Loucy (cell line): ENCODE measurements around the gene BACH2.

ENCODE experiments used
- H2AFZ ChIP-seq: fragments of 200-600 bp; sonication (generic); 2 replicates; pipeline ENCODE4 v1.6.0; 2016; ENCODE audit warnings: antibody characterized with exemption, mild to moderate bottlenecking, low read length, moderate library complexity
- H3F3A ChIP-seq: fragments of 200-600 bp; 2 replicates; pipeline ENCODE4 v1.6.0; 2016; ENCODE audit warnings: antibody characterized with exemption, low read depth, mild to moderate bottlenecking
- H3K27me3 ChIP-seq: fragments of 200-600 bp; sonication (generic); 2 replicates; pipeline ENCODE4 v1.6.1; 2014; ENCODE audit warnings: low read length, mild to moderate bottlenecking; ENCODE audit not compliant: insufficient read depth, poor library complexity, severe bottlenecking
- H3K36me3 ChIP-seq: fragments of 200-600 bp; sonication (generic); 2 replicates; pipeline ENCODE4 v1.6.1; 2016; ENCODE audit warnings: low read length; ENCODE audit not compliant: insufficient read depth
- H3K4me1 ChIP-seq: fragments of 200-600 bp; sonication (generic); 2 replicates; pipeline ENCODE4 v1.5.1; 2014; ENCODE audit warnings: low read length, mild to moderate bottlenecking; ENCODE audit not compliant: insufficient read depth, poor library complexity, severe bottlenecking
- H3K4me2 ChIP-seq: fragments of 200-600 bp; sonication (generic); 2 replicates; pipeline ENCODE4 v1.6.0; 2014; ENCODE audit warnings: antibody characterized with exemption, low read length, low read depth, mild to moderate bottlenecking; ENCODE audit not compliant: poor library complexity, severe bottlenecking
- H3K4me3 ChIP-seq: fragments of 200-600 bp; sonication (generic); 2 replicates; pipeline ENCODE4 v1.5.1; 2014; ENCODE audit warnings: low read length, mild to moderate bottlenecking, mixed read lengths; ENCODE audit not compliant: poor library complexity, severe bottlenecking
- H3K79me2 ChIP-seq: fragments of 200-600 bp; sonication (generic); 2 replicates; pipeline ENCODE4 v1.6.1; 2014; ENCODE audit warnings: low read length; ENCODE audit not compliant: insufficient read depth
- H3K9ac ChIP-seq: fragments of 200-600 bp; sonication (generic); 2 replicates; pipeline ENCODE4 v1.6.0; 2014; ENCODE audit warnings: mild to moderate bottlenecking, low read depth, low read length, moderate library complexity; ENCODE audit not compliant: poor library complexity, severe bottlenecking
- H3K9me2 ChIP-seq: fragments of 200-600 bp; sonication (generic); replicated peaks from 2 replicates; pipeline ENCODE4 v1.6.1; 2016; ENCODE audit warnings: low read depth, low read length, mixed read lengths
- H3K9me3 ChIP-seq: fragments of 200-600 bp; sonication (generic); 2 replicates; pipeline ENCODE4 v1.6.1; 2014; ENCODE audit warnings: mild to moderate bottlenecking, antibody characterized with exemption, low read length, low read depth; ENCODE audit not compliant: insufficient read depth
- H4K20me1 ChIP-seq: fragments of 200-600 bp; sonication (generic); 2 replicates; pipeline ENCODE4 v1.6.0; 2014; ENCODE audit warnings: antibody characterized with exemption, low read length, mild to moderate bottlenecking; ENCODE audit not compliant: insufficient read depth, poor library complexity, severe bottlenecking
- CTCF ChIP-seq: fragments of 200-600 bp; sonication (generic); conservative IDR thresholded peaks from 2 replicates; pipeline ENCODE4 v1.5.1; 2014; ENCODE audit warnings: mild to moderate bottlenecking, antibody characterized with exemption, low read length
- EZH2phosphoT487 ChIP-seq: fragments of 200-600 bp; IDR thresholded peaks from 2 replicates; pipeline ENCODE4 v1.6.1; 2018; ENCODE audit warnings: antibody characterized with exemption, mild to moderate bottlenecking, moderate library complexity, borderline replicate concordance

The BACH2 gene

GRCh38 chr6:89999945-90000825, 296.5 kb downstream of the BACH2 start:
- Histone ChIP-seq H3K9ac (no peak overlapping the region), H3K4me1 (no peaks in the 10 kb centered on the region), H3F3A (no peaks in the 10 kb centered on the region), H3K9me3 (no peaks in the 10 kb centered on the region), H3K4me3 (no peak overlapping the region), H3K9me2 (no peaks in the 10 kb centered on the region), H2AFZ (no peak overlapping the region), H3K36me3 (peaks cover 23% of the 10 kb centered on the region; the same call in 1 of the 2 replicates), H4K20me1 (no peaks in the 10 kb centered on the region), H3K4me2 (no peak overlapping the region), H3K79me2 (no peaks in the 10 kb centered on the region), H3K27me3 (no peaks in the 10 kb centered on the region)
- TF ChIP-seq EZH2phosphoT487 (no peak), CTCF (no peak)

- no peaks in the 10 kb centered on the region for H3K9me3 ChIP-seq
- no peaks in the 10 kb centered on the region for H4K20me1 ChIP-seq
- H3K4me2 ChIP-seq: no peak overlapping the region
- no peak overlapping the region for H2AFZ ChIP-seq
- H3K79me2 ChIP-seq: no peaks in the 10 kb centered on the region
- no peaks in the 10 kb centered on the region for H3K27me3 ChIP-seq
- H3K9ac ChIP-seq: no peak overlapping the region
- TF ChIP-seq CTCF: no peak
- no peak for TF ChIP-seq EZH2phosphoT487
- H3K36me3 ChIP-seq: peaks cover 17% of the 10 kb centered on the region; the same call in 1 of the 2 replicates
- no peaks in the 10 kb centered on the region for H3K9me2 ChIP-seq
- no peaks in the 10 kb centered on the region for H3F3A ChIP-seq
- no peak overlapping the region for H3K4me3 ChIP-seq
- H3K4me1 ChIP-seq: no peaks in the 10 kb centered on the region
These were observed 297.5 kb downstream of the BACH2 start for GRCh38 chr6:89999154-89999553.

- Histone ChIP-seq H2AFZ (no peak overlapping the region), H4K20me1 (no peaks in the 10 kb centered on the region), H3K79me2 (no peaks in the 10 kb centered on the region), H3K9ac (no peak overlapping the region), H3K4me3 (no peak overlapping the region), H3K9me2 (no peaks in the 10 kb centered on the region), H3K9me3 (no peaks in the 10 kb centered on the region), H3K36me3 (peaks cover 11% of the 10 kb centered on the region; the same call in 1 of the 2 replicates), H3F3A (no peaks in the 10 kb centered on the region), H3K4me1 (no peaks in the 10 kb centered on the region), H3K27me3 (no peaks in the 10 kb centered on the region), H3K4me2 (no peak overlapping the region)
- no peak for TF ChIP-seq CTCF
- TF ChIP-seq EZH2phosphoT487: no peak
These were observed 298.9 kb downstream of the BACH2 start for GRCh38 chr6:89997456-89998445.
